AG09319 (cell line): ENCODE measurements around the gene GAS2L1.

Experiments
- DNase-seq: peaks from one replicate; pipeline ENCODE4 v3.0.0-alpha.2; 2010; ENCODE audit warnings: low read depth; ENCODE audit errors: extremely low read depth
- CTCF ChIP-seq: IDR thresholded peaks from 2 replicates; pipeline ENCODE4 v1.5.1; 2011; ENCODE audit warnings: low read depth, mild to moderate bottlenecking, inconsistent platforms, low read length, moderate library complexity

The GAS2L1 gene

DNA sequence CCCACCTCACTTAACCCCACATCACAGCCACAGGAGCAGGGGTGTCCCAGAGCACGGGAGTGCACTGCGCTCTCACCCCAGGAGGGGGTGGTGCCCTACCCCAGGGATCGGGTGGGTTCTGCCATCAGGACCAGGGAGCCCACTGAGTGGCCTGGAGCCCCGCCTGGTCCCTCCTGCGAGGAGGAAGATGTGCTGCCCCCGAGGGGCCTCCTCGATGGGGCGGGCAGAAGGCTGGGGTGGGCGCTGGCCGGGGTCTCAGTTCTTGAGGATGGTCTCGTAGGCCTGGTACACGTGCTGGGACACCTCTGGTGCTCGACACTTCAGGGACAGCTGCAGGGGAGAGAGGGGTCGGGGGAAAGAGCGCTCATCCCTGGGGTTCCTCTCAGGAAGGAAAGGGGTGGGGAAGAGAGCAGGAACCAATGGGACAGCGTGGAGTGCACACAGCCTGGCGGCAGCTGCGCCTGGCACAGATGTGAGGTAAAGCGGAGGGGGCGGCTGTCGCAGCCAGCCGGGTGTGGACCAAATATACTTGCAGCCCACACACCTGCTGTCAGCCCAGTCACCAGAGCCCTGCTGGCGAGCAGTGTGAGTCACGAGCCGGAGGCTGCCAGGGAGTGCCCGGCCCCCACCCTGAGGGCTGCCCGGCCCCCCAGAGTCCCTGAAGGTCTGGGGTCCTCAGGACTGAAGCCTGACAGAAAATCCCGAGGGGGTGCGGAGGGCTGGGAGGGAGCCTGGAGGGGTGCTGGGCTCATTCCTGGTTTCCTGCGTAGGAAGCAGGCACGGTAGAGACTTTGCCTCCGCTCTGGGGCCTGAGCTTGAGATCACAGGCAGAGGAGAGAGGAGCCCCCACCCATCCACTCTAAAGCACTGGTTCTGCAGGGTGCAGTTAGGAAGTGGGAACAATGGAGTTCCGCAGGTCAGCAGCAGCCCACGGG is 22.4 kb downstream of the GAS2L1 start:
- no peak for TF ChIP-seq CTCF
- no peak for DNase-seq

- no peak for TF ChIP-seq CTCF
- DNase-seq, result no peak
These were observed 23.1 kb downstream of the GAS2L1 start for GRCh38 chr22:29329581-29329980.

DNA sequence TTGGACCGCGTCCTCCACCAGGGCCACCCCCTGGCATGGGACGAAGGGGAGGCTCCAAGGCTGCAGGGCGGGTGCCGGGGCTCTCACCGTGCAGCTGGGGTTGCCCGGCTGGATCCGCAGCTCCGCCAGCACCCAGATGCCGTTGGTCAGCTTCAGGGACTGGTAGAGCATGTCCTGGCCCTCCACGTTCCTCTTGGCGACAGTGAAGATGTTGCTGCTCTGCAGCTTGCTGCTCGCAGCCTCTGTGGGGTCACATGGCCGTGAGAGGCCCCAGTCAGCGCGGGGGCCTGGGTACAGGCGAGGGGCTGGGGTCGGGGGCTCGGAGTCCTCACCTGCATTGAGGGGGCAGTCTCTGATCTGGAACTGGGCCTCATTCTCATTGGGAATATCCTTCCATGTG is 23.8 kb downstream of the GAS2L1 start:
- DNase-seq, result no peak
- no peak for TF ChIP-seq CTCF

- DNase-seq, result no peak
- no peak for TF ChIP-seq CTCF
These were observed 24.3 kb downstream of the GAS2L1 start for GRCh38 chr22:29330753-29331152.

DNA sequence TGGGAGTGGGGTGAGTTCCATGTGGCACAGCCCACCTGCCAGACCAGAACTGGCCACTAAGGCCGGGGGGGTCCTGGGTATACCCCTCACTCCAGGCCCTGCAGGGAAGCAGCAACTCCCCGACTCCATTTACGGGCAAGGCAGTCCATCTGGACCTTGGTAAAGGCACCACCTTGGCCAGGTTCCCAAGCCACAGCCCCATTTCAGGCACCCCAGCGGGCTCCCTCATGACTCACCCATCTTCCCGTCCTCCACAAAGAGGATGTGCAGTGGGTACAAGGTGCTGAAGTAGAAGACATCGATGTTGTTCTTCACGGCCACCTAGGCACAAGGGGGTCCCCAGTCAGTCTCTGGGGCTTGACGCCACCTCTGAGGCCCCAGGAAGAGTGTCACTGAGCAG is 24.8 kb downstream of the GAS2L1 start:
- DNase-seq, result no peak
- TF ChIP-seq CTCF, result no peak

GRCh38 chr22:29331658-29332300 is 25.3 kb downstream of the GAS2L1 start:
- no peak for TF ChIP-seq CTCF
- DNase-seq, result no peak

DNA sequence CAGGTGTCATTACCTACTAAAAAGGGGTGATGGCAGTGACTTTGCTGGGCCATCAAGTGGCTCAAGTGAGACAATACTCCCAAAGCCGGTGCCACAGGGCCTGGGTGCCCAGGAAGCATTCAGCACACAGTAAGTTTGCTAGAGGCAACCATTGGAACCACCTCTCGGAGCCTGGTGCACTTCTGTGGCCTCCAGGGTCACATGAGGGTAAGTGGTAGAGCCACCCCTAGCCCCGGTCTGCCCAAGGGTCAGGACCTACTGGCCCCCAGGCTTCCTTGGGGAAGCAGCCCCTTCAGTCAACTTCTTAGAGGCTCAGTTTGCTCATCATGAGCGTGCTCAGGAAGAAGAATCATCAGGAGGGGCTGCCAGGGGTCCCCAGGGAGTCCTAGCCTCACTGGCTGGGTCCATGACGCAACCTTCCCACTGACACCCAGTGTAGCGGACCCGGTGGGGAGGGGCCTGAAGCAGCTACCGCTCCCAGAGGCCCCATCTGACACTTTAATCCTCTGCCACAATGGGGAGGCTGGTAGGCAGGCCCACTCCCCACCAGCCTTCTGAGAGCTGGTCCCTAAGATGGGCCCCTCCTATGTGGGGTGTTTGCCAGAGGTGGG is 26.5 kb downstream of the GAS2L1 start:
- no peak for TF ChIP-seq CTCF
- no peak for DNase-seq
